ENCODE measurements around the gene P2RX1. TPM values are rescaled to one million over a fixed set of nuclear protein-coding genes. Genes with fewer than 3 reads are reported as not detected.

The P2RX1 gene
- total RNA-seq, 1 experiment from 2014 or later, result not detected

- Histone ChIP-seq H3K27ac (no peak within 1 kb of the TSS), H3F3A (ENCODE audit: insufficient read depth, low read depth) (peaks cover 25% of the 10 kb centered on the region), H3K9me3 (ENCODE audit: insufficient read depth, low read depth) (no peaks in the 10 kb centered on the region), H4K20me1 (ENCODE audit: insufficient read depth) (no peaks in the 10 kb centered on the region), H3K79me2 (ENCODE audit: low read depth) (no peaks in the 10 kb centered on the region), H3K4me3 (peak within 1 kb of the TSS; percentile 66), H3K27me3 (ENCODE audit: insufficient read depth, low read depth) (no peaks in the 10 kb centered on the region), H3K4me1 (replicated peaks; ENCODE audit: insufficient read depth) (peaks cover 21% of the 10 kb centered on the region), H3K36me3 (ENCODE audit: low read depth) (no peaks in the 10 kb centered on the region), H3K9me2 (ENCODE audit: insufficient read depth) (no peaks in the 10 kb centered on the region), H3K4me2 (peak within 1 kb of the TSS; percentile 96), H2AFZ (peak within 1 kb of the TSS; percentile 85)
- TF ChIP-seq EZH2 (IDR thresholded peaks at IDR 0.05; ENCODE audit: low read depth) (no peak), CTCF (conservative IDR thresholded peaks at IDR 0.05) (no peak)
- BruUV-seq (replicated peaks), result TSS peak; percentile 62
- CTCF ChIA-PET, result no interaction called here
- DNase-seq, result peak in 1 of 2 experiments; percentile 38
- intact Hi-C loops (cut with micrococcal nuclease; ENCODE audit: unreplicated experiment), result no loop called here
- POLR2A ChIA-PET (ENCODE audit: unreplicated experiment), result interaction anchor here (0.7 to 0.9 kb wide), 3 partner anchors 43 to 932 kb away, joined by 3 read pairs; partner anchors contain the start of gene NCBP3
Observed at GRCh38 chr17:3964203-3965117, 48.2 kb upstream of the P2RX1 start, which contains the start of gene ATP2A3. TSS of gene ATP2A3 (minus strand) at chr17:3964437. CDS start at chr17:3964291, 146 bp downstream.

GRCh38 chr17:3963237-3964201, 47.3 kb upstream of the P2RX1 start:
- Histone ChIP-seq H3K4me2 (no peak overlapping the region), H3K27me3 (ENCODE audit: insufficient read depth, low read depth) (no peaks in the 10 kb centered on the region), H3K27ac (no peak overlapping the region), H3K79me2 (ENCODE audit: low read depth) (no peaks in the 10 kb centered on the region), H3K4me3 (no peak overlapping the region), H4K20me1 (ENCODE audit: insufficient read depth) (no peaks in the 10 kb centered on the region), H3K4me1 (replicated peaks; ENCODE audit: insufficient read depth) (peaks cover 25% of the 10 kb centered on the region), H3K9me2 (ENCODE audit: insufficient read depth) (no peaks in the 10 kb centered on the region), H3K9me3 (ENCODE audit: insufficient read depth, low read depth) (no peaks in the 10 kb centered on the region), H2AFZ (no peak overlapping the region), H3K36me3 (ENCODE audit: low read depth) (no peaks in the 10 kb centered on the region), H3F3A (ENCODE audit: insufficient read depth, low read depth) (peaks cover 30% of the 10 kb centered on the region)
- CTCF ChIA-PET, result no interaction called here
- no peak for TF ChIP-seq EZH2 (IDR thresholded peaks at IDR 0.05; ENCODE audit: low read depth)
- intact Hi-C loops (cut with micrococcal nuclease; ENCODE audit: unreplicated experiment), result no loop called here
- DNase-seq, result no peak
- POLR2A ChIA-PET (ENCODE audit: unreplicated experiment), result no interaction called here
- no TSS peak for BruUV-seq (replicated peaks)

- H3K9me2 ChIP-seq (ENCODE audit: insufficient read depth), result no peaks in the 10 kb centered on the region
- H3K4me3 ChIP-seq, result no peak overlapping the region
- BruUV-seq (replicated peaks), result no TSS peak
- no peaks in the 10 kb centered on the region for H4K20me1 ChIP-seq (ENCODE audit: insufficient read depth)
- H3K79me2 ChIP-seq (ENCODE audit: low read depth), result no peaks in the 10 kb centered on the region
- no peaks in the 10 kb centered on the region for H3K36me3 ChIP-seq (ENCODE audit: low read depth)
- no peak overlapping the region for H2AFZ ChIP-seq
- ChIA-PET POLR2A (ENCODE audit: unreplicated experiment) (no interaction called here), CTCF (no interaction called here)
- H3K9me3 ChIP-seq (ENCODE audit: insufficient read depth, low read depth), result no peaks in the 10 kb centered on the region
- H3K4me2 ChIP-seq, result no peak overlapping the region
- intact Hi-C loops (cut with micrococcal nuclease; ENCODE audit: unreplicated experiment), result no loop called here
- peaks cover 25% of the 10 kb centered on the region for H3K4me1 ChIP-seq (replicated peaks; ENCODE audit: insufficient read depth)
- TF ChIP-seq CTCF (conservative IDR thresholded peaks at IDR 0.05) (no peak), EZH2 (IDR thresholded peaks at IDR 0.05; ENCODE audit: low read depth) (no peak)
- no peak overlapping the region for H3K27ac ChIP-seq
- DNase-seq, result no peak
- no peaks in the 10 kb centered on the region for H3K27me3 ChIP-seq (ENCODE audit: insufficient read depth, low read depth)
- peaks cover 36% of the 10 kb centered on the region for H3F3A ChIP-seq (ENCODE audit: insufficient read depth, low read depth)
Observed at GRCh38 chr17:3962965-3963236, 46.6 kb upstream of the P2RX1 start.

Data from PC-9 (cell line).